Heart right ventricle (tissue), 16 donors: Measurements from ENCODE around the gene SYNE1. TPM values are rescaled to one million over a fixed set of nuclear protein-coding genes. Genes with fewer than 3 reads are reported as not detected.
A peak's percentile ranks its signal among the peaks of the same experiment; 100 is the strongest.

Experiments
- ATAC-seq, 8 donors: fragments of 200-7000 bp; cut with Tn5 transposase; one replicate each; pipeline ENCODE4 v1.9.1; 2020; ENCODE audit warnings: mild to moderate bottlenecking in 8 of 8, moderate library complexity in 8 of 8, moderate number of reproducible peaks in 1 of 8
- DNase-seq, 2 donors: peaks; one replicate each; pipeline ENCODE4 v3.0.0-alpha.2; 2020
- H3K27ac ChIP-seq, 10 donors: fragments of 200-600 bp; sonication (generic) in 2 of 10; one replicate each; pipeline versions ENCODE4 v1.5.0 to v1.8.0; 2020 to 2022; ENCODE audit warnings: mild to moderate bottlenecking in 3 of 10
- H3K27me3 ChIP-seq, 7 donors: fragments of 200-600 bp; one replicate each; pipeline ENCODE4 v1.8.0; 2021 to 2022; ENCODE audit warnings: mild to moderate bottlenecking in 2 of 7
- H3K36me3 ChIP-seq, 9 donors: fragments of 200-600 bp; sonication (generic) in 1 of 9; one replicate each; pipeline versions ENCODE4 v1.5.0 to v1.8.0; 2020 to 2022; ENCODE audit warnings: mild to moderate bottlenecking in 2 of 9
- H3K4me1 ChIP-seq, 9 donors: fragments of 200-600 bp; sonication (generic) in 1 of 9; one replicate each; pipeline versions ENCODE4 v1.5.0 to v1.8.0; 2020 to 2022; ENCODE audit warnings: mild to moderate bottlenecking in 4 of 9
- H3K4me3 ChIP-seq, 10 donors: fragments of 200-600 bp; sonication (generic) in 2 of 10; one replicate each; pipeline versions ENCODE4 v1.5.0 to v1.8.0; 2020 to 2022; ENCODE audit warnings: mild to moderate bottlenecking in 7 of 10, moderate library complexity in 2 of 10
- H3K9me3 ChIP-seq, 11 donors: fragments of 200-600 bp in 10 of 11; sonication (generic) in 2 of 11; one replicate each; pipeline versions ENCODE4 v1.5.0 to v1.8.0; 2013 to 2022; ENCODE audit warnings: mild to moderate bottlenecking in 2 of 11, control low read depth in 1 of 11, moderate library complexity in 1 of 11
- WGBS, 2 donors: extraction: QIAGEN DNeasy Blood & Tissue Kit; methylation state at CpG; one replicate each; pipeline ENCODE4 v1.1.7; 2013; ENCODE audit warnings: inconsistent platforms in 1 of 2; 5-methylcytosine and 5-hydroxymethylcytosine counted together
- intact Hi-C, 10 donors: fragments of 100-400 bp; cut with DNase I; formaldehyde crosslinking; loops; one replicate each; pipeline versions ENCODE4 v1.11.1 to v1.14.2; 2022
- polyA plus RNA-seq, 2 donors: library from polyadenylated mRNA; stranded (reverse); fragments of 200-250 nt; gene quantifications; one replicate each; pipeline ENCODE4 v1.2.3, GENCODE V29; 2013
- total RNA-seq, 10 donors: library from RNA; stranded (reverse); fragmentation: NEBNext Ultra II Directional in 3 of 10; extraction: Animal tissue kit (Norgen Biotek cat#: 25700) in 3 of 10; gene quantifications; one replicate each; pipeline versions ENCODE4 v1.2.1 to v1.2.4, GENCODE V29; 2021 to 2023
- TF ChIP-seq, protein P1 (sequence below), 9 donors: fragments of 200-600 bp; sonication (generic) in 2 of 9; IDR thresholded peaks; one replicate each; pipeline versions ENCODE4 v1.5.0 to v1.8.0; 2021 to 2022; ENCODE audit warnings: antibody characterized with exemption in 9 of 9, mild to moderate bottlenecking in 5 of 9, moderate library complexity in 1 of 9
- donor health status: Arrhythmogenic right ventricular cardiomyopathy.
- donor health status: ischemic (EF 13 %, LVEDD 7.1; RV severe dilation, severe dysfunction).
- donor health status: healthy with polysubstance abuse.
- donor health status: DM: no; HTN: yes; CAD: no.
- donor health status: DM: no; HTN: no; CAD: no.
- donor health status: ischemic (EF 25% LVEDD 6.9; RV normal size, moderate dysfunction).
- donor health status: ischemic (EF 25% LVEDD 5.7; RV mildly dilated, moderate dysfunction).
- donor health status: healthy.
- donor health status: DM: yes; HTN: yes; CAD: no.
- donor health status: Ischemic cardiomyopathy.
- donor health status: ischemic (EF 35%, LVEDD 5.7; RV mildly dilated, moderate dysfunction).
- donor health status: nonischemic (EF 11% LVEDD 7.7; RV severe dilation, severe dysfunction).
- donor health status: DM: yes; HTN: yes; CAD: no.
- donor health status: PGD.
- donor health status: ischemic (EF 29% LVEDD 5.4; RV normal size, mild dysfunction).
- donor health status: nonischemic (EF 23%, LVEDD 6.1; RV moderate dilation, normal function).

Gene SYNE1
- total and polyA plus RNA-seq, 12 donors = 18.9 to 176 (median 126) TPM

- DNase-seq = no peak
- peaks cover 0 to 57% (median 0%) of the 10 kb centered on the region in 9 donors for H3K36me3 ChIP-seq
- 83 to 85% methylated on average over 6 of the region's 6 CpGs for WGBS, 2 donors
- H3K9me3 ChIP-seq = no peaks in the 10 kb centered on the region
- intact Hi-C loops = loop anchor here in 1 of 10 donors (10.0 kb wide), 1 partner anchor 243 kb away; the partner anchor contains the start of gene SYNE1
- no peak for ATAC-seq
- no peak overlapping the region for H3K27ac ChIP-seq
- no peaks in the 10 kb centered on the region for H3K4me1 ChIP-seq
- H3K4me3 ChIP-seq = no peak overlapping the region
- no peaks in the 10 kb centered on the region for H3K27me3 ChIP-seq
- TF ChIP-seq, protein P1, sequence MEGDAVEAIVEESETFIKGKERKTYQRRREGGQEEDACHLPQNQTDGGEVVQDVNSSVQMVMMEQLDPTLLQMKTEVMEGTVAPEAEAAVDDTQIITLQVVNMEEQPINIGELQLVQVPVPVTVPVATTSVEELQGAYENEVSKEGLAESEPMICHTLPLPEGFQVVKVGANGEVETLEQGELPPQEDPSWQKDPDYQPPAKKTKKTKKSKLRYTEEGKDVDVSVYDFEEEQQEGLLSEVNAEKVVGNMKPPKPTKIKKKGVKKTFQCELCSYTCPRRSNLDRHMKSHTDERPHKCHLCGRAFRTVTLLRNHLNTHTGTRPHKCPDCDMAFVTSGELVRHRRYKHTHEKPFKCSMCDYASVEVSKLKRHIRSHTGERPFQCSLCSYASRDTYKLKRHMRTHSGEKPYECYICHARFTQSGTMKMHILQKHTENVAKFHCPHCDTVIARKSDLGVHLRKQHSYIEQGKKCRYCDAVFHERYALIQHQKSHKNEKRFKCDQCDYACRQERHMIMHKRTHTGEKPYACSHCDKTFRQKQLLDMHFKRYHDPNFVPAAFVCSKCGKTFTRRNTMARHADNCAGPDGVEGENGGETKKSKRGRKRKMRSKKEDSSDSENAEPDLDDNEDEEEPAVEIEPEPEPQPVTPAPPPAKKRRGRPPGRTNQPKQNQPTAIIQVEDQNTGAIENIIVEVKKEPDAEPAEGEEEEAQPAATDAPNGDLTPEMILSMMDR (IDR thresholded peaks at IDR 0.05) = no peak
These were observed 245.8 kb downstream of the SYNE1 start for GRCh38 chr6:152391179-152391880.

DNA sequence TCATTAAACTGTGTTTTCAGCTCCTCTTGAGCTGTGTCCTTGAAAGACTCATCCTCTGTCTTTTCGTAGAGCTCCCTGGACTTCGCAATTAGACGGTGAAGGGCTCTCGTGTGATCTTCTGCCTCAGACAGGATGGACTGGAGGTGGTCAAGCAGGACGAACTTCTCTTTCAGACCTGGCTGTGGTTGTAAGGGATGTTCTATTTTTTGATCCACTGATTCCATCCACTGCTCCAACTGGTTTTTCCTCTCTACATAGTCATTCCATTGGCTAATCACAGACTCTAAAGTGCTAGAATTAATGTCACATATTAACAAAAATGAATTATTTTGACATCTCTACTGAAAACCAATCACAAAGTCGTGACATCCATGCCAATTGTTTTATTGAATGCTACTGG, 250.1 kb downstream of the SYNE1 start:
- no peaks in the 10 kb centered on the region for H3K27me3 ChIP-seq
- H3K27ac ChIP-seq = no peak overlapping the region
- no peaks in the 10 kb centered on the region for H3K9me3 ChIP-seq
- intact Hi-C loops = no loop called here
- ATAC-seq = no peak
- DNase-seq = no peak
- TF ChIP-seq, protein P1 (IDR thresholded peaks at IDR 0.05) = no peak
- WGBS, 2 donors = 89 to 90% methylated on average over 6 of the region's 6 CpGs
- peaks cover 0 to 47% (median 0%) of the 10 kb centered on the region in 9 donors for H3K36me3 ChIP-seq
- peaks cover 0 to under 1% (median 0%) of the 10 kb centered on the region in 9 donors for H3K4me1 ChIP-seq
- no peak overlapping the region for H3K4me3 ChIP-seq

GRCh38 chr6:152386131-152386530, 251.0 kb downstream of the SYNE1 start:
- DNase-seq (no peak), ATAC-seq (no peak)
- intact Hi-C loops = no loop called here

DNA sequence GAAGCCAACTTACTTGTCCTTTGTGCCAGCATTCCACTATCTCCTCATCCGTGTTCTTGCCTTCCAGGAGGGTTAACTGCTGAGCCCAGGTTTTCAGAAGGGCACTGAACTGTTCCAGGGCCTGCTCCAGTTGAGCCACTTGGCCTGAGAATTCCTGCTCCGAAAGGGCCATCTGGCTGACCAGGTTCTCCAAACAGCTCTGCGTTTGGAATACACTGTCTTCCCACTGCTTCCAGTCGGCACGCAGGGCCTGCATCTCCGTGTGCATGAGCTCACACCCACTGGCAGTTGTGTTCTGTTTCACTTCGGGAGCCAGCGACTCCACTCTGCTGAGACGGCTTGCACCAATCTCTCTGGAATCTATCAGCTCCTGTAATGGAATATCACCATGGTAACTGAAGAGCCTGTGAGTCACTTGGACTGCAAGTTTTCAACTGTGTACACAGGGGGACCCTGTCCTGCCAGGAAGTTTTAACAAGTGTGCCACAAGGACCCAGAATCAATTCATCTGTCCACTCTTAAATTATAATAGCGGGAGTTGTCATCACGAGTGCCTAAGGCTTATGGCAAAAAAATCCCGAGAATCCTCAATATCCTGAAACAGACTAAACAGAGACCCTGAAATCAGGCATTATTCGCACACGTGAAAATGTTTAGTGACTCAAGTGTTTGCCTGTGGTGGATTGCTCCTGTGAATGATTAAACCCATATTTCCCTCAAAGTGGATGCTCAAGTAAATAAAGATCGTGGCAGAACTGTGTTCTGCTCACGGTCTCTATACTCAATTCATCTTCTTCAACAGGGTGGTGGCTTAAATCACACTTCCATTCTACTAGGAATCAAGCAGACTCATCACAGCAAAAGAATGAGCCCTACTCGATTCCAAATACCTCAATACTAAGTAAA, 255.9 kb downstream of the SYNE1 start:
- intact Hi-C loops = no loop called here
- peaks cover 0 to 33% (median 13%) of the 10 kb centered on the region in 9 donors for H3K4me1 ChIP-seq
- peak overlapping the region; percentile 22 to 65 (median 57) for H3K4me3 ChIP-seq
- H3K36me3 ChIP-seq = peaks cover 0 to 21% (median 2%) of the 10 kb centered on the region in 9 donors
- no peaks in the 10 kb centered on the region for H3K27me3 ChIP-seq
- no peaks in the 10 kb centered on the region for H3K9me3 ChIP-seq
- DNase-seq = peak; percentile 70 to 86
- peak; percentile 91 to 96 (median 92) for ATAC-seq
- peak overlapping the region; percentile 72 to 96 (median 91) for H3K27ac ChIP-seq
- TF ChIP-seq, protein P1 (IDR thresholded peaks at IDR 0.05) = peak in 1 of 9 donors; percentile 9
- 15% methylated on average over 17 of the region's 17 CpGs for WGBS, 2 donors

More at GRCh38 chr6:152386131-152386530, 251.0 kb downstream of the SYNE1 start:
- no peak overlapping the region for H3K4me3 ChIP-seq
- TF ChIP-seq, protein P1 (IDR thresholded peaks at IDR 0.05) = no peak
- no peaks in the 10 kb centered on the region for H3K27me3 ChIP-seq
- WGBS, 2 donors = 62 to 71% methylated on average over 2 of the region's 2 CpGs
- peaks cover 0 to 45% (median 0%) of the 10 kb centered on the region in 9 donors for H3K36me3 ChIP-seq
- H3K27ac ChIP-seq = no peak overlapping the region
- H3K4me1 ChIP-seq = peaks cover 0 to 10% (median 8%) of the 10 kb centered on the region in 9 donors
- H3K9me3 ChIP-seq = no peaks in the 10 kb centered on the region
